HG03175 (cell line): Measurements from ENCODE around the gene COL5A3.

Source experiments
- ATAC-seq: cut with Tn5 transposase; IDR thresholded peaks from one replicate; pipeline ENCODE4 v1.9.1; 2021; ENCODE audit warnings: mild to moderate bottlenecking, moderate library complexity; ENCODE audit not compliant: unreplicated experiment

The COL5A3 gene

DNA sequence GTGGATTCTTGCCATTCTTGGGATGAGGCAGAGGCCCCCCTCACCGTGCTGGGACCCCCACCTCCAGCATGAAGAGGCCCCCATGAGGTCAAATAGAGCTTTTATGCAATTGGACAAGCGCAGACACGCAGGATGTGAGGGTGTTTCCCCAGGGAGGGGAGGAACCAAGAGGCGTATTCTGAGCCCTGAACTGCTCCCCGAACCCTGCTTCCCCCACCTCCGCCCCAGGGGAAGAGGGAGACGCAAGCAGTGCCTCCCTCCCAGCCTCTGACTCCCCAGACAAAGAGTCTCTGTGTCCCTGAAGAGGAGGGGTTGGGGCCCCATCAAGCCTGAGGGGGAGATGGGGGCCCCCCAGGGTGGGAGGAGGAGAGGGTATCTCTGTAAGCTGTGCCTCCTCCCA is 1.7 kb upstream of the COL5A3 start:
- ATAC-seq, result no peak

DNA sequence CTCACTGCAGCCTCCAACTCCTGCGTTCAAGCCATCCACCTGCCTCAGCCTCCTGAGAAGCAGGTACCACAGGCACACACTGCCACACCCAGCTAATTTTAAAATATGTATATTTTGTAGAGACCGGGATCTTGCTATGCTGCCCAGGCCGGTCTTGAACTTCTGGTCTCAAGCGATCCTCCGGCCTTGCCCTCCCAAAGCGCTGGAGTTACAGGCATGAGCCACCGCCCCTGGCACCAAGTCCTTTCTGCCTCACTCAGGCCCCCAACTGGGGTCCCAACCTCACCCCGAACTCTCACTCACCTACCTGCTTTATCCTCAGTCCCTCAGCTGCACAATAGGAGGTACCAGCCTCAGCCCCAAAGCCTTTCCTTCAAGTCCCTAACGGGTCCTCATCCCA is 635 bp upstream of the COL5A3 start:
- no peak for ATAC-seq

DNA sequence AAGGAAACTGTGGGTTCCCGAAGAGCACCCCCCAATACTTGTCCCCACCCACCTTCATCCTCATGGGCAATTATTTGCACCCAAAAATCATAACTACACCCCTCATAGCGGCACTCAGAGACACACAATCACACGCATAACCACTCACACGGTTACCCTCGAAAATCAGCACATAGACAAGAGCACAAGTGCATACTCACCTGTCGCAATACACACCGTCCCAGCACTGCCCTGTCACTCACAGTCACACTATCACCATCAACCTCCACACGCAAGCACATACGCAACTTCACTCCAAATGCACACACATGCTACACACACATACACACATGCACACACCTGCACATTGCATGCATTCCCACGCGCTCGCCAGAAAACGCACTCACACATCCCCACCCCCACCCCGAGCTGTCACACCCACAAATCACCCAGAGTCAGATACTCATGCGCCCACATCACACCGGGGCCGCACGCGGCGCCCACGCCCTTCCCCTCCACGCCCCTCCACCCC is 535 bp downstream of the COL5A3 start:
- no peak for ATAC-seq

DNA sequence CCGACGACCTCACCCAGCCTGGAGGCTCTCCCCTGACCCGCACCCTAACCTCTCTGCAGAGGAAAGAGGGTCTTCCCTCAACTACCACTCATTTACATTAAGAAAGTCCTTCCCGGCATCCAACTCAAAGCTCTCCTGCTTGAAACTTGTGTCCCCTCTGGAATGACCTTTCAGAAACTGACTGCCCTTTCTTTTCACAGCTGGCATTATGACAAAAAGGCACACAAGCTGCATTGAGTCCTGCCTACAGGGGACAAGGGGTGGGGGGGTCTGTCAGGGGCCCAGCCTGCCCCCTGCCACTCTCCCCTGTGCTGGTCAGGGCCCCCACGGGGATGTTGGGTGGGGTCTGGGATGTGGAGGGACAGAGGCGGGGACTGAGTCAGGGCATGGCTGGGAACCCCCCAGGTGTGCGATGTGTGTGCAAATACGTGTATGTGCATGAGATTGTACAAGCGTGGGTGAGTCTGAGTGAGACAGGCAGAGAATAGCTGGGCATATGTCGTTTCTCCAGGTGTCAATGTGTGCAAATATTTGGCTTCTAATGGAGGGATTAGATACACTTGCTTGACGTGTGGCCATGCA is 2.0 kb downstream of the COL5A3 start:
- ATAC-seq, result no peak

DNA sequence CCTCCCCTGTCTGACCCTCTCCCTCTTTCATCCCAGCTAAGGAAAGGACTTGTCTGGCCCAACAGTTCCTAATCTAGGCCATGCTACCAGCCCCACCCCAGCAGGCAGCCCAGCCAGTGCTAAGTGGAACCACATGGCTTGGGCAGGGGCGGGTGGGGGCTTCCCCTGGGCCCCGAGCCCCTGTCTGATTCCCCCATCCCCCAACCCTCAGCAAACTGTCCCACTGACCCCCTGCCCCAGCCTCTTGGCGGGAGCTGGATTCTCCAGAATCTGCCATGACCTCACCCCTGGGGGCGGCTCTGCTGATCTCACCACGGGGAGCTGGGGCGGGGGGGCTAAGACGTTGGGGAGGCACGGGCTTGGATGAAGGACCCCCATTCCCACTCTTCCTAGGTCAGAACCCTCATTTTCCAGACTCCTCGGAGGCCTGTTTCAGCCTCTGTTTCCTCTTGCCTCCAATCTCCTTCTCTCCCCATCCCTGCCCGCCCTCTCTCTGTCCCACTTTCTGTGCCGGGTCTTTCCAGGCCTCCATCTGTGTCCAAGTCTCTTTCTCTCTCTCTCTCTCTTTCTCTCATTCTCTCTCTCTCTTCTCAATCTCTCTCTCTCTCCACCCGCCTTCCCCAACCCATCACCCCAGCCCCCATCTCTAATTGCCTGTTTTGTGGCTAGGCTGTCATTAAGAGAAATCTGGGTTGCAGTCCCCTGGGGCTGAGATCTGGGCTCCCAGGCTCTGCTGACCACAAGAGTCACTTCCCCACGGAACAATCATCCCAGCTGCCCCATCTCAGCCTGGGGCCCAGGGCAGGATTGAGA is 2.7 kb downstream of the COL5A3 start:
- ATAC-seq, result no peak

DNA sequence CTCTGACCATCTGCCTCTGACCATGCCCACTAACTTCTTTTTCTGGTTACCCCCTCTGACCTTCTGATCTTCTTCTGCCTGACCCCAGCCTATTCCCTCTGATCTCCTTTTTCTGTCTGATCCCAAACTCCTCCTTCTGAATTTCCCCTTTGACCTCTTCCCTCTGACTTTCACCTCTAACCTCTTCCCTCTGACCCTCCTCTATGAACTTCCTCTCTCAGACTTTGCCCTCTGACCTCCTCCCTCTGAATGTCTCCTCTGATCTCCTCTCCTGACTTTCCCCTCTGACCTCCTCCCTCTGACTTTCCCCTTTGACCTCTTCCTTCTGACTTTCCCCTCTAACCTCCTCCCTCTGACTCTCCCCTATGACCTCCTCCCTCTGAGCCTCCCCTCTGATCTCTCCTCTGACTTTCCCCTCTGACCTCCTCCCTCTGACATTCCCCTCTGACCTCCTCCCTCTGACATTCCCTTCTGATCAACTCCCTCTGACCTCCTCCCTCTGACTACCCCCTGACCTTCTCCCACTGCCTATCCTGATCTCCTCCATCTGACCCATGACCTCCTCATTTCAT is 3.5 kb downstream of the COL5A3 start:
- no peak for ATAC-seq

DNA sequence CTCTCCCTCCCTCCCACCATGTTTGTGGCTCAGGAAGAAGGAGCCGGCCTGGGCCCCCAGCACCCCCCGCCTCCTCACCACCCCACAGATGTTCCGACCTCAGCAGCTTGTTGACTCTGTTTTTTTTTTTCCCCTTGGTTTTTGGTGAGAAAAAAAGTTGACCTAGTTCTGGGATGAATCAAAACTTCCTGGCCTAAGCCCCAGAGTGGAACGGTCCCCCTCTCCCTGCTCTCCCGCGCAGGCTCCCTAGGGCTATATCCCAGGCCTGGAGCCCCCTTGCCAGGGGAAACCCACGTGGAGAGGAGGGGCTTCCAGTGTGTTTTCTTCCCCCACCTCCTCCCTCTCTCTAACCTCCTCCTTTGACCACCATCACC is 4.0 kb downstream of the COL5A3 start:
- no peak for ATAC-seq

DNA sequence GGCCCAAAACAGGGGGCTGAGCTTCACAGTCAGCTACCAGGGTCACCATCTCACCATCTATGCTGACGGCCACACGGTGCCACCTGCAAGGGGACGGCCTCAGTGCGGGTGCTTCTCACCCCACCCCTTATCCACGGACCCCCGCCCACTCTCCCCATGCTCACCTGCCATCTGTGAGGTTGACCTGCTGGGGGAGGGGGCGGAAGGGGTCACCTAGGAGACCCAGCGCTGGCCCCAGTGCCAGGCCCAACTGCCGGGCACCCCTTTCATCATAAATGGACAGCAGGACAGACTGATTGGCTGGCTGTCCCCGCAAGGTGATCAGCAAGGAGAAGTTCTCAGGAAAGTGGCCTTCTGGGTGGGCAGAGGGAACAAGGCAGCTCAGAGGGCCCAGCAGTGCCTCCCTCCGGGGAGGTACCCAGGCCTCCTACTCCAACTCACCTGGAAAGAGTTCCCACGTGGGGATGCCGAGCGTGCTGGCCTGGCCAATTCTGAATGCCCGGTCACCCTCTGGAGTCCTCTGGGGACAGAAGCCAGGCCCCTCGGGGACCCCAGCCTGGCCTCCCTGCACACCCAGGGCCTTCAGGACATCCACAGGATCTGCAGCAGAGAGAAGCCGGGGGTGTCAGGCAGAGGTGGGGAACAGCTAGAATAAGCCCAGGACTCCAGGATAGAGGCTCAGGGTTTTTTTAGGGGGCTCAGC is 4.5 kb downstream of the COL5A3 start:
- ATAC-seq, result no peak

DNA sequence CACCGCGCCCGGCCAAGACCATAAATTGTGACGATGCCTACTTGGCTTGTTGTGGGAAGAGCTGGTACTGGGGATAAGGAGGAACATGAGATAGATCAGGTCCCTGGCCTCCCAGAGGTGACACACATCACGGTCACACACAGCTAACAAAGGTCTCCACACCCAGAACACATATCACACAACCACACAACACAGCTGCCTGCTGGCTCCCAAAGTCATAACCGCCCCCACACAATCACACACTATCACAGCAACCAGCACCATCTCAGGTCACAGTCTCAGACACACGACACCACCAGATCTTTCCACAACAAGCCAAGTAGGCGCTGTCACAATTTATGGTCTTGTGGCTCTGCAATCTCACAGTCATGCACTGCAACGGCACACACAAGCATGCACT is 5.7 kb downstream of the COL5A3 start:
- ATAC-seq, result no peak

DNA sequence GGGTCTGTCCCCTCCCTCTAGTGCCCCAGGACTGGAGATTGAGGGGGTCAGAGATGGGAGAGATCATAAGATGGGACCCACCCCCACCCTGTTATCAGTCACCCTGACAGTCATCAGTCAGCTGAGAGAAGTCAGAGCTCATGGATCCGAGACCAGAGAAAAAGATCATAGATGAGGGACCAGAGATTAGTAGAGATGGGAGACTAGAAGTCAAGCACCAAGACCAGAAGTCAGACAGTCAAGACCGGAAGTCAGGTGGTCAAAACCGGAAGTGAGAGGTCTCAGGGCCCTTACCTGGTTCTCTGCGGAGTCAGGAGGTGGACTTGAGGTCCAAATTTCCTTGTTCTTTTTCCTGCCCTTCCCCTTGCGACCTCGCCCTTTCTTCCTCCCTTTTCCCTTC is 7.0 kb downstream of the COL5A3 start:
- ATAC-seq, result no peak

DNA sequence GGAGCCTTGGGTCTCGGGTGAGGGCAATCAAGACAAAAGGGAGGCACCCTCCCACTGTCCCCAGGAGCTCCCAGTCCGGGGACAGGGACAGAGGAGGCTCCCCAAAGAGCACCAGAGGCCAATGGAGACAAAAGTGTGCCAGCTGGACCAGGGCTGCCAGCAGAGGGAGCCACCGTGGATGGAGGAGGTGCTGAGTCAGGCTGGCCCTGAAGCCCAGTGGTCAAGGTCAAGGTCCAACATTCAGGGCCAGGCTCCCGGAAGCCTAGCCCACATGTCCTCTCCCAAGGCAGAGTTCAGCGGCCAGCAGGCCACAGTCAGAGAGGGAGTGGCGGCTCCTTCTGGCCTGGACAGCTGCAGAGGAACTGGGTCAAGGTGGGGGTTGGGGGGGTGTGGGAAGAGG is 8.4 kb downstream of the COL5A3 start:
- no peak for ATAC-seq

DNA sequence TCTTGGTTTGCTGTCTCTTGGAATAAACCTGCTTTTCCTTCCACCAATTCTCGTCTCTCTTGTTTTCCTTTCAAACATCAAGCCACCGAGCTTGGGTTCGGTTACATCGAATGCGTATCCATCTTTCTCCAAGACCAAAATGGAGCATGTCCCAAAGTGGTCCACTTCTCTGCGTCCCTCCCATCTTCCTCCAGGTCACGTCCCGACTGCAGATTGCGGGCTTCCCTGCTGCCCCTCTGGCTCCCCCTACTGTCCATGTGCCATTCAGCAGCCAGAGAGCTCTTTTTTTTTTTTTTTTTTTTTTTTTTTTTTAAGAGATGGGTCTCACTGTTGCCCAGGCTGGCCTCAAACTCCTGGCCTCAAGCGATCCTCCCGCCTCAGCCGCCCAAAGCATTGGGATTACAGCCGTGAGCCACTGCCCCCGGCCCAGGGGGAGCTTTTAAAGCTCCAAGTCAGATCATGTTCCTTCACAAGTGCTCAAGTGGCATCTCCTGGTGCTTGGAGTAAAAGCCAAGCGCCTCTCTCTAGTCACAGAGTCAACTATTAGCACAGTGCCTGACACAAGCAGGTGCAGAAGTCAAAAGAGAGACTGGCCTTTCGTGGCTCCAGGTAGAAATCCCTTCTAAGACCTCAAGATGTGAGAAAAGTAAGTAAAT is 10.0 kb downstream of the COL5A3 start:
- ATAC-seq, result no peak

DNA sequence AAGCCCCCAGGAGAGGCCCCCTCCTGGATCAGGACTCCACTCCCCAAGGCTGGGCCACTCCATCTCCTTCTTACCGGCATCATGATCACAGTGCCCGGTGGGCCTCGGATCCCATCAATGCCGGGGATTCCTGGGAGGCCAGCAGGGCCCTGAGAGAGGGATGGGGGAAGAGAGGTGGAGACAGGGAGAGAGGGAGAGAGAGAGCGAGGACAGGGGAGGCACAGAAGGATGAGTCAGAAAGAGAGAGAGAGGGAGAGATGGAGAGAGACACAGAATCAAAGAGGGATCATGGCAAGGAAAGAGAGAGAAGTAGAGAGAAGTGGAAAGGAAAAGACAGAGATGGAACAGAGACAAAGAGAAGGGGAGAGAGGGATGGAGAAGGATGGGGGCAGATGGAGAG is 13.8 kb downstream of the COL5A3 start:
- no peak for ATAC-seq

DNA sequence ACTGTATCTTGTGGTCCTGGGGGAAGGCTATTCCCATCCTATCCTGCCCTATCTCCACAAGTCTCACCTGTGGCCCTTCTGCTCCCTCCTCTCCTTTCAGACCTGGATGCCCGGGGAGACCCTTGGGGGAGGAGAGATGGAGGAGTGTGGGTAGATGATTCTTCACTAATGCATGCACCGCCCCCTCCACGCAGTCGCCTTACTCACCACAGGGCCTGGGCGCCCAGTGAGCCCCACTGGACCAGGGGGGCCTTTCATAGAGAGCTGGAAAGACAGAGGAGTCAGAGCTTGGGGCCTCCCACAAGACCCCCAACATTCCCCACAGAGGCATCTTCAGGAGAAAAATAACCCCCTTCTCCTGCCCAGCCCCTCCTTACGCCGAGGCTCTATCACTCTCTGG is 14.3 kb downstream of the COL5A3 start:
- ATAC-seq, result no peak

DNA sequence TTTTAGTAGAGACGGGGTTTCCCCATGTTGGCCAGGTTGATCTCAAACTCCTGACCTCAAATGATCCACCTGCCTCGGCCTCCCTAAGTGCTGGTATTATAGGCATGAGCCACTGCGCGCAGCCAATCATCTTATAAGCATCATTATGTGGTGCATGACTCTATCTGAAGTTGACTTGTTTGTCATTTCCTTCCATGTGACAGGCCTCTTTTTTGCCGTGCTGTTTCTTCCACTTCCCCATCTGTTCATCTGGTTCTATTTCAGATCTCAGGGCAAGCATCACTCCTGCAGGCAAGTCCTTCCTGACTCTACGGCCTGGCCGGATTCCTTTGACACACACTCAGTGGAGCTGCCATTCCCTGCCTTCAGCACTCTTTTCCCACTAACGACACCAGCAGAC is 15.2 kb downstream of the COL5A3 start:
- no peak for ATAC-seq

DNA sequence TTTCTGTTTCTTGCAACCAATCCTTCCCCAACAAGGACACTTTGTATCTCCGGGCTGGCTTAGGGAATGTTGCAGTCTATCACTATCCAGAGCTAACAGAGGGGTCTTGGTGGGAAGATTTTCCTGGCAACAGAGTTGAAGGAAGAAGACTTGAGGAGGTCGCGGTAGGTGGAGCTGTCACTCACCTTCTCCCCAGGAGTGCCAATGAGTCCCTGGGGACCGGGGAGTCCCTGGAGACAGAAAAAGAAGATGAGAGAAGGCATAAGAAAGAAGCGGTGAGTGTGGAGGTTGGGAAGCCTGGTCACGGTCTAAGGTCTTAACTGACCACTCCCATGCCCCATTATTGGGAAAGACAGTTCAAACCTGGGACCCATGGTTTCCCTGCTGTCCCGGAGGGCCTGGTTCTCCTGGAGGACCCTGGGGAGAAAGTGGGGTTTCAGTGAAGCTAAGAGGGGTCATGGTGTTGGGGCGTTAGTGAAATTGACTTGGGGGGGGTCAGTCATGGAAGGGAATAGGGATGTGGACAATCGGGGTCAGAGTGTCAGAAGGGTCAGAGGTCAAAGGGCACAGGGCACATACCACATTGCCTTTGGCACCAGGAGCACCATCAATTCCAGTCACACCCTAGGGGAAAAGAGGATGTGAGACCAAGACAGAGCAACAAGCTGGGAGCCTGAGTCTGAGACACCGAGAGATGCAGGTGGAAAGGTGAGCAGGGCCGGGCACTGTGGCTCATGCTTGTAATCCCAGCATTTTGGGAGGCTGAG is 18.7 kb downstream of the COL5A3 start:
- no peak for ATAC-seq

DNA sequence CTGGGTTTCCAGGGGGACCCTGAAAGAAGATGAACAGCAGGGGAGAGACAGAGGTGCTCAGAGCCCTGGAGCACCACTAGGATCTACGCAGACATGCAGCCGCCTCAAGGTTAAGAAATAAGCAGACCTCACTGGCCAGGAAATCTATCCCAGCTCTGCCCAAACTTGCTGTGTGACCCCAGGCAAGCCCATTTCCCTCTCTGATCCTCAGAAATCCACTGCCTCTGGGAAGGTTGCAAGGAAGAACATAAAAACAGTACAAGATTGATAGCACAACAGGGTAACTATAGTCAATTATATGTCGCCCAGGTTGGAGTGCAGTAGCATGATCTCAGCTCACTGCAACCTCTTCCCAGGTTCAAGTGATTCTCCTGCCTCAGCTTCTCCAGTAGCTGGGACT is 20.8 kb downstream of the COL5A3 start:
- no peak for ATAC-seq

DNA sequence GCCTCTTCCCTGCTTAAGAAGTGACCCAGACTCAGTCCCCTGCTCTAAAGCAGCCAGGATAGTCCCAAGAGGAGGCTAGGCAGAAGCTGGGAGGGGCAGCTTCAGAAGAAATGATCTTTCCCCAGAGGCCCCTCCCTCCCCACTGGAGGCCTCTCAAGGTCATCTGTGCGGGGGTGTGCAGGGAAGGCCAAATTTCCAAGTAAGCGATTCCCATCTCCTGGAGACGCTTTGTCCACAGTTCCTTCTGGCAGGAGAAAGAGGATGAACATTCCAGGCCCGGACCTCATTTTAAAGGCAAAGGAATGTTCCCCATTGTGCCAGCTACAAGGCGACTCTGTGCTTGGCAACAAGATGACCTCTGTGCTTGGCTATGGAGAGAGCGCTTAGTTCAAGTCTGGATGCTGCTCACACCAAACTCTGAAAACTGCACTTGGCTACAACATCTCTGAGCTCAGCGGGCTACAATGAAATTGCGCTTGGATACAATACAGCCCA is 23.5 kb downstream of the COL5A3 start:
- no peak for ATAC-seq

DNA sequence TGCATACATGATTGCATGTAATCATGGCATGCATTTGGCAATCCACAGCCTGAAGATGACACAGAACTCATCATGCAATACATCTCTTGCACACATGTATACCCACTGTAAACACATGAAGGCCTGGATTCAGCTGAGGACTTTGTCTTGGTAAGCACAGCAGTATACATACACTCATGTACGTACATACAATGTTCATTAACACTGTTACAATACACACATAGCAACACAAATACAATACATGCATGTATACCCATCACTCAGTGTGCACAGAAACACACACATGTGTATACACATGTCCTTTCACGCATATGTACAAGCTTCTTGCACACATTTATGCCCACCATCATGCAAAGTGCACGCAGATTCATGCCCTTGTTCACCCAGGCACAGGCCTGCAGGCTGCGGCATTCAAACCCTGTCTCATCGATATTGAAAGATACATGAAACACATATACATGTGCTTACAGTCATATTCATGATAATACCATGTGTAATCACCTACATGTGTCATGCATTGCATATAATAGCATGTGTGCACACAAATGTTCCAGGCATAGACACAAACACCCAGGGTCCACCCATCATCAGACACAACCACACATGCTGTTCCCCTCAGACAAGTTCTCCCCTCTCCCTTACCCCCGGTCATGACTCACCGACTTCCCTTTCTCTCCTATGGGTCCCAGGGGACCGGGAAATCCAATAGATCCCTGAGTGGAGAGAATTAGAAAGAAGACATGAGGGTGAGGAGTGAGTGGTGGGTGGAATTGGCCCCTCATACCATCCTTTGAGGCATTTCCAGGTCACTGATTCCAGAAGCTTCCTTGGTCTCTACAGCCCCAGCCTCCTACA is 28.7 kb downstream of the COL5A3 start:
- no peak for ATAC-seq
